ENCODE results near the gene USP4.
"Not testable (repeated sequence)": the region's sequence is repeated elsewhere in the genome, so short reads cannot be mapped to it uniquely, and the experiment has no call there.

Gene USP4

GRCh38 chr3:49358217-49358883 lies 18.5 kb upstream of the USP4 start, which contains the start of gene GPX1 (continued):
- TF ChIP-seq KLF10 (tag by site-specific recombination; IDR thresholded peaks at IDR 0.05) = peak; percentile 82
- peak; percentile 74; the same call in 1 of the 2 replicates for TF ChIP-seq ZNF561 (tag by site-specific recombination; IDR thresholded peaks at IDR 0.05; ENCODE audit: borderline replicate concordance)
- no peak for TF ChIP-seq EGR2 (tag by site-specific recombination; IDR thresholded peaks at IDR 0.05; ENCODE audit: low read depth)
- no peak for TF ChIP-seq ZNF658 (tag by site-specific recombination; IDR thresholded peaks at IDR 0.05)
- 0 out of 2 replicates have a peak, but pooled peaks have one; percentile 20 for TF ChIP-seq ZBTB6 (tag by site-specific recombination; IDR thresholded peaks at IDR 0.05)
- no peak for TF ChIP-seq ZNF280C (tag by site-specific recombination; IDR thresholded peaks at IDR 0.05)

GRCh38 chr3:49357443-49358216 lies 17.8 kb upstream of the USP4 start:
- not testable (repeated sequence) for H3K4me1 ChIP-seq (ENCODE audit: control insufficient read depth, insufficient read depth, low read length)
- CTCF ChIA-PET = interaction anchor here (0.6 to 1.6 kb wide), 2 partner anchors 18 to 80 kb away, joined by 4 read pairs; partner anchors contain the start of gene USP4

More at GRCh38 chr3:49357443-49358216, 17.8 kb upstream of the USP4 start:
- Histone ChIP-seq H3K27ac (ENCODE audit: extremely low read depth, low read depth, low read length) (peak overlapping the region; percentile 91), H3K36me3 (ENCODE audit: control insufficient read depth in 2 of 2, insufficient read depth in 1 of 2, low read length in 2 of 2) (peaks cover 3 to 55% of the 10 kb centered on the region in 2 experiments; a peak in 2 of 3 replicates), H3K4me3 (ENCODE audit: low read depth, low read length) (peak overlapping the region; percentile 68)
- TF ChIP-seq IKZF3 (tag by site-specific recombination; IDR thresholded peaks at IDR 0.05) = 0 out of 2 replicates have a peak, but pooled peaks have one; percentile 43
- TF ChIP-seq ZEB2 (tag by site-specific recombination; IDR thresholded peaks at IDR 0.05) = 0 out of 2 replicates have a peak, but pooled peaks have one; percentile 17
- 0 out of 2 replicates have a peak, but pooled peaks have one; percentile 18 for TF ChIP-seq EGR2 (tag by site-specific recombination; IDR thresholded peaks at IDR 0.05; ENCODE audit: low read depth)
- 0 out of 2 replicates have a peak, but pooled peaks have one; percentile 23 for TF ChIP-seq ZIC2 (tag by site-specific recombination; IDR thresholded peaks at IDR 0.05)
- TF ChIP-seq PATZ1 (tag by site-specific recombination; IDR thresholded peaks at IDR 0.05) = peak; percentile 13; the same call in 1 of the 2 replicates
- TF ChIP-seq SCRT2 (tag by site-specific recombination; IDR thresholded peaks at IDR 0.05) = peak; percentile 76
- TF ChIP-seq ZNF398 (tag by site-specific recombination; IDR thresholded peaks at IDR 0.05) = 0 out of 2 replicates have a peak, but pooled peaks have one; percentile 9
- peak; percentile 10; the same call in 1 of the 2 replicates for TF ChIP-seq WT1 (tag by site-specific recombination; IDR thresholded peaks at IDR 0.05)
- 0 out of 2 replicates have a peak, but pooled peaks have one; percentile 40 for TF ChIP-seq GLIS2 (tag by site-specific recombination; IDR thresholded peaks at IDR 0.05)
- H3K9me3 ChIP-seq (ENCODE audit: control insufficient read depth, insufficient read depth, low read depth, low read length) = not testable (repeated sequence)
- POLR2A ChIA-PET = interaction anchor here (0.7 to 3.0 kb wide), 7 partner anchors 15 to 264 kb away, joined by 3 to 30 read pairs (median 3); partner anchors contain the start of genes QRICH1, RHOA, TCTA and USP4
